Stimulated activated CD4-positive, alpha-beta T cell treated with anti-CD3 and anti-CD28 coated beads, Interleukin-1b, Interleukin-23, amount 100 ng/mL, for 4 hours (primary cell): ENCODE data around the gene PPP2R5E.
"Not testable (repeated sequence)": the region's sequence is repeated elsewhere in the genome, so short reads cannot be mapped to it uniquely, and the experiment has no call there.

Experiments
- DNase-seq, 2 donors: peaks; one replicate each; pipeline ENCODE4 v3.0.0-alpha.2; 2020; ENCODE audit warnings: low read depth in 2 of 2

Gene PPP2R5E

GRCh38 chr14:63371613-63372012 lies 171.6 kb downstream of the PPP2R5E start:
- DNase-seq: not testable (repeated sequence)

GRCh38 chr14:63371033-63371432 lies 172.1 kb downstream of the PPP2R5E start:
- DNase-seq: no peak

- no peak for DNase-seq
These were observed 175.3 kb downstream of the PPP2R5E start for GRCh38 chr14:63367742-63368364.

- no peak for DNase-seq
These were observed 180.8 kb downstream of the PPP2R5E start for GRCh38 chr14:63362389-63362819.

GRCh38 chr14:63361790-63362189 lies 181.4 kb downstream of the PPP2R5E start:
- no peak for DNase-seq

- DNase-seq: no peak
These were observed 185.3 kb downstream of the PPP2R5E start for GRCh38 chr14:63357841-63358240.

- no peak for DNase-seq
These were observed 197.4 kb downstream of the PPP2R5E start for GRCh38 chr14:63345826-63346225.

GRCh38 chr14:63344336-63344735 lies 198.8 kb downstream of the PPP2R5E start:
- DNase-seq: no peak

GRCh38 chr14:63343878-63344277 lies 199.3 kb downstream of the PPP2R5E start:
- DNase-seq: no peak

- DNase-seq: no peak
These were observed 200.8 kb downstream of the PPP2R5E start for GRCh38 chr14:63342371-63342770.

GRCh38 chr14:63328787-63329737 lies 214.1 kb downstream of the PPP2R5E start:
- DNase-seq: no peak

GRCh38 chr14:63326840-63327239 lies 216.3 kb downstream of the PPP2R5E start:
- DNase-seq: no peak

GRCh38 chr14:63322897-63323573 lies 220.1 kb downstream of the PPP2R5E start:
- no peak for DNase-seq

GRCh38 chr14:63322472-63322871 lies 220.7 kb downstream of the PPP2R5E start:
- DNase-seq: no peak
